OCI-LY3 (cell line): ENCODE measurements around the gene HSPA12A.

Source experiments
- CTCF ChIP-seq: fragments of 200-600, 300-600 bp; sonication (generic); IDR thresholded peaks from 2 replicates; pipeline ENCODE4 v1.5.1; 2014; ENCODE audit warnings: antibody characterized with exemption, low read length, low read depth
- EZH2phosphoT487 ChIP-seq: fragments of 200-600 bp; shearing (Covaris generic); IDR thresholded peaks from 2 replicates; pipeline ENCODE4 v1.6.1; 2018; ENCODE audit warnings: antibody characterized with exemption, mixed run types, low read depth

- TF ChIP-seq CTCF = no peak
- TF ChIP-seq EZH2phosphoT487 = no peak
Measured at GRCh38 chr10:116787053-116787659, 44.8 kb upstream of the HSPA12A start.
